Measurements from ENCODE around the gene LAMB4. TPM values are rescaled to one million over a fixed set of nuclear protein-coding genes. Genes with fewer than 3 reads are reported as not detected.

LAMB4 gene
- total RNA-seq, 1 donor from 2014 or later, result 18.3 TPM

GRCh38 chr7:108104324-108104723, 25.8 kb downstream of the LAMB4 start:
- H3K4me3 Mint-ChIP-seq, result no peak overlapping the region
- DNase-seq (ENCODE audit: low spot score in 2 of 2, unreplicated experiment in 2 of 2), result no peak
- H3K36me3 Mint-ChIP-seq, result peaks cover 3% of the 10 kb centered on the region
- H3K27me3 Mint-ChIP-seq (ENCODE audit: low read depth), result no peaks in the 10 kb centered on the region
- H3K9me3 Mint-ChIP-seq, result no peaks in the 10 kb centered on the region
- no peak overlapping the region for H3K27ac Mint-ChIP-seq
- no peak for TF ChIP-seq CTCF (IDR thresholded peaks at IDR 0.05; ENCODE audit: unreplicated experiment)
- peaks cover 20% of the 10 kb centered on the region for H3K4me1 Mint-ChIP-seq

GRCh38 chr7:108103558-108104298, 26.4 kb downstream of the LAMB4 start:
- Mint-ChIP-seq H3K4me3 (no peak overlapping the region), H3K9me3 (no peaks in the 10 kb centered on the region), H3K27me3 (ENCODE audit: low read depth) (no peaks in the 10 kb centered on the region), H3K4me1 (peaks cover 23% of the 10 kb centered on the region), H3K36me3 (peaks cover 3% of the 10 kb centered on the region), H3K27ac (peak overlapping the region; percentile 8)
- TF ChIP-seq CTCF (IDR thresholded peaks at IDR 0.05; ENCODE audit: unreplicated experiment), result no peak
- DNase-seq (ENCODE audit: low spot score in 2 of 2, unreplicated experiment in 2 of 2), result no peak

- Mint-ChIP-seq H3K36me3 (peaks cover 3% of the 10 kb centered on the region), H3K27ac (no peak overlapping the region), H3K4me1 (peaks cover 25% of the 10 kb centered on the region), H3K4me3 (no peak overlapping the region), H3K27me3 (ENCODE audit: low read depth) (no peaks in the 10 kb centered on the region), H3K9me3 (no peaks in the 10 kb centered on the region)
- no peak for DNase-seq (ENCODE audit: low spot score in 2 of 2, unreplicated experiment in 2 of 2)
- no peak for TF ChIP-seq CTCF (IDR thresholded peaks at IDR 0.05; ENCODE audit: unreplicated experiment)
Observed at GRCh38 chr7:108102671-108103312, 27.4 kb downstream of the LAMB4 start.

GRCh38 chr7:108101759-108102158, 28.4 kb downstream of the LAMB4 start:
- no peak overlapping the region for H3K27ac Mint-ChIP-seq
- H3K4me3 Mint-ChIP-seq, result no peak overlapping the region
- H3K36me3 Mint-ChIP-seq, result peaks cover 3% of the 10 kb centered on the region
- DNase-seq (ENCODE audit: low spot score in 2 of 2, unreplicated experiment in 2 of 2), result no peak
- no peak for TF ChIP-seq CTCF (IDR thresholded peaks at IDR 0.05; ENCODE audit: unreplicated experiment)
- no peaks in the 10 kb centered on the region for H3K27me3 Mint-ChIP-seq (ENCODE audit: low read depth)
- peaks cover 28% of the 10 kb centered on the region for H3K4me1 Mint-ChIP-seq
- no peaks in the 10 kb centered on the region for H3K9me3 Mint-ChIP-seq

GRCh38 chr7:108099713-108100112, 30.4 kb downstream of the LAMB4 start:
- H3K27ac Mint-ChIP-seq, result peak overlapping the region; percentile 43
- peaks cover 45% of the 10 kb centered on the region for H3K4me1 Mint-ChIP-seq
- H3K4me3 Mint-ChIP-seq, result no peak overlapping the region
- no peaks in the 10 kb centered on the region for H3K36me3 Mint-ChIP-seq
- H3K27me3 Mint-ChIP-seq (ENCODE audit: low read depth), result no peaks in the 10 kb centered on the region
- TF ChIP-seq CTCF (IDR thresholded peaks at IDR 0.05; ENCODE audit: unreplicated experiment), result no peak
- H3K9me3 Mint-ChIP-seq, result no peaks in the 10 kb centered on the region
- DNase-seq (ENCODE audit: low spot score in 2 of 2, unreplicated experiment in 2 of 2), result no peak
